GM21390 (cell line): ENCODE measurements around the gene PRX.
"Not testable (repeated sequence)": the region's sequence is repeated elsewhere in the genome, so short reads cannot be mapped to it uniquely, and the experiment has no call there.

Experiments
- ATAC-seq: cut with Tn5 transposase; IDR thresholded peaks from one replicate; pipeline ENCODE4 v1.9.1; 2021; ENCODE audit not compliant: unreplicated experiment

Gene PRX, protein sequence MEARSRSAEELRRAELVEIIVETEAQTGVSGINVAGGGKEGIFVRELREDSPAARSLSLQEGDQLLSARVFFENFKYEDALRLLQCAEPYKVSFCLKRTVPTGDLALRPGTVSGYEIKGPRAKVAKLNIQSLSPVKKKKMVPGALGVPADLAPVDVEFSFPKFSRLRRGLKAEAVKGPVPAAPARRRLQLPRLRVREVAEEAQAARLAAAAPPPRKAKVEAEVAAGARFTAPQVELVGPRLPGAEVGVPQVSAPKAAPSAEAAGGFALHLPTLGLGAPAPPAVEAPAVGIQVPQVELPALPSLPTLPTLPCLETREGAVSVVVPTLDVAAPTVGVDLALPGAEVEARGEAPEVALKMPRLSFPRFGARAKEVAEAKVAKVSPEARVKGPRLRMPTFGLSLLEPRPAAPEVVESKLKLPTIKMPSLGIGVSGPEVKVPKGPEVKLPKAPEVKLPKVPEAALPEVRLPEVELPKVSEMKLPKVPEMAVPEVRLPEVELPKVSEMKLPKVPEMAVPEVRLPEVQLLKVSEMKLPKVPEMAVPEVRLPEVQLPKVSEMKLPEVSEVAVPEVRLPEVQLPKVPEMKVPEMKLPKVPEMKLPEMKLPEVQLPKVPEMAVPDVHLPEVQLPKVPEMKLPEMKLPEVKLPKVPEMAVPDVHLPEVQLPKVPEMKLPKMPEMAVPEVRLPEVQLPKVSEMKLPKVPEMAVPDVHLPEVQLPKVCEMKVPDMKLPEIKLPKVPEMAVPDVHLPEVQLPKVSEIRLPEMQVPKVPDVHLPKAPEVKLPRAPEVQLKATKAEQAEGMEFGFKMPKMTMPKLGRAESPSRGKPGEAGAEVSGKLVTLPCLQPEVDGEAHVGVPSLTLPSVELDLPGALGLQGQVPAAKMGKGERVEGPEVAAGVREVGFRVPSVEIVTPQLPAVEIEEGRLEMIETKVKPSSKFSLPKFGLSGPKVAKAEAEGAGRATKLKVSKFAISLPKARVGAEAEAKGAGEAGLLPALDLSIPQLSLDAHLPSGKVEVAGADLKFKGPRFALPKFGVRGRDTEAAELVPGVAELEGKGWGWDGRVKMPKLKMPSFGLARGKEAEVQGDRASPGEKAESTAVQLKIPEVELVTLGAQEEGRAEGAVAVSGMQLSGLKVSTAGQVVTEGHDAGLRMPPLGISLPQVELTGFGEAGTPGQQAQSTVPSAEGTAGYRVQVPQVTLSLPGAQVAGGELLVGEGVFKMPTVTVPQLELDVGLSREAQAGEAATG (N-terminal part only)

DNA sequence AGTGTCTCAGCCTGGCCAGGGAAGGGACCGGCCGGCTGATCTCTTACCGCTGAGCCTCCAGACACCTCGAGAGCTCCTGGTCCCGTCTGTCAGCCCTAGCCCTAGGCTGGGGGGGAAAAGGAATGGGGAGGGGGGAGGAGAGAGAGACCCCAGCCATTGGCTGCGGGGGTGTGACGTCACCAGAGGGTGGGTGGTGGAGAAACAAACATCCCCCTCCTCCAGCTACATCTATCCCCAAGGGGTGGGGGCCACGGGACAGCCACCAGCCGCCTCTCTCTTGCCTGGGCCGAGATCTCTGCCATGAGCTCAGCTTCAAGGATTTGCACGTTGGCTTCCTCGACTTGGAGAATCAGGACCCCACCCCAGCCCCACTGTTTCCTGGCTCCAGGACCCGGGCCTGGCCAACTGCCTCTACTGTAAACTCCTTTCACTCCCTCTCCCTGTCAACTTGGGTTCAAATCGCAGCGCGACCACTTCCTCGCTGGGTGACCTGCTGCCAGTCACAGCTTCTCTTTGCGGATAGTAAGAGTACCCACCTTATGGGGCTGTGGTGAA lies at the start of gene PRX:
Gene PRX (minus strand): TSS at position 88 of the 555 bp plus-strand sequence. CDS start 5,446 bp downstream, outside the sequence.
- ATAC-seq, result no peak

DNA sequence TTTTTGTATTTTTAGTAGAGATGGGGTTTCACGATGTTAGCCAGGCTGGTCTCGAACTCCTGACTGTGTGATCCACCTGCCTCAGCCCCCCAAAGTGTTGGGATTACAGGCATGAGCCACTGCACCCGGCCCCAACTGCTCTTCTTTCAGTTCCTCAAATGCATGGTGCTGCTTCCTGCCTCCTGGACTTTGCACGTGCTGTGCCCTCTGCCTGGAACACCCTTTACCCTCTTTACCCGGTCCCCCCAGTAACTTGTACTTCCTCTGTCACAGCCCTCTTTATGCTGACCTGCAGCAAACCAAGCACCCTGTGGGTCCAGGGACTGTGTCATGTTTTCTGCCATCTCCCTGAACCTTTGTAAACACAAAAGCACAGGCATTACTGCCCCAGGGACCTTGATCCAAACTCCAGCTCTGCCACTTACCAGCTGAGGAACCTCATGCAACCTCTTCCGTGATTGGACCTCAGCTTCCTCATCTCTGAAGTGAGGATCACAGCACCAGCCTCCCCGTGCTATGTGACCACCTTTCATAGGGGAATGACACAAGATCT lies 48.6 kb upstream of the PRX start:
- no peak for ATAC-seq

DNA sequence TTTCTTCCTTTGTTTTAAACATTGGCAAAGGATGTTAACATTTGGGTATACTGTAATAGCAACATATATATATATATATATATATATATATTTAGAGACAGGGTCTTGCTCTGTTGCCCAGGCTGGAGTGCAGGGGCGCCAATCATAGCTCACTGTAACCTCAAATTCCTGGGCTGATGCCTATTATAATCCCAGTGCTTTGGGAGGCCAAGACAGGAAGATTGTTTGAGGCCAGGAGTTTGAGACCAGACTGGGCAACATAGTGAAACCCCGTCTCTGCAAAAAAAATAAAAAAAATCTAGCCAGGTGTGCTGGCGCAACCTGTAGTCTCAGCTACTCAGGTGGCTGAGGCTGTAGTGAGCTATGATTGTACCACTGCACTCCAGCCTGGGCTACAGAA lies 47.0 kb upstream of the PRX start:
- ATAC-seq, result no peak

DNA sequence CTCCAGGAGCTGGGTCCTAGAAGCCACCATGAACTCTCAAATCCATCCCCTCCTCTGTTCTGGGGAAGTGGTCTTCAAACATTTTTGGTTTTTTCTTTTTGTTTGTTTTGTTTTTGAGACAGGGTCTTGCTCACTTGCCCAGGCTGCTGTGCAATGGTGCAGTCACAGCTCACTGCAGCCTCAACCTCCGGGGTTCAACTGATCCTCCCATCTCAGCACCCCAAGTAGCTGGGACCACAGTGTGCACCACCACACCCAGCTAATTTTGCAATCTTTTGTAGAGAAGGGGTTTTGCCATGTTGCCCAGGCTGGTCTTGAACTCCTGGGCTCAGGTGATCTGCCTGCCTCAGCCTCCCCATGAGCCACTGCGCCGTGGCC lies 45.4 kb upstream of the PRX start:
- ATAC-seq, result no peak

DNA sequence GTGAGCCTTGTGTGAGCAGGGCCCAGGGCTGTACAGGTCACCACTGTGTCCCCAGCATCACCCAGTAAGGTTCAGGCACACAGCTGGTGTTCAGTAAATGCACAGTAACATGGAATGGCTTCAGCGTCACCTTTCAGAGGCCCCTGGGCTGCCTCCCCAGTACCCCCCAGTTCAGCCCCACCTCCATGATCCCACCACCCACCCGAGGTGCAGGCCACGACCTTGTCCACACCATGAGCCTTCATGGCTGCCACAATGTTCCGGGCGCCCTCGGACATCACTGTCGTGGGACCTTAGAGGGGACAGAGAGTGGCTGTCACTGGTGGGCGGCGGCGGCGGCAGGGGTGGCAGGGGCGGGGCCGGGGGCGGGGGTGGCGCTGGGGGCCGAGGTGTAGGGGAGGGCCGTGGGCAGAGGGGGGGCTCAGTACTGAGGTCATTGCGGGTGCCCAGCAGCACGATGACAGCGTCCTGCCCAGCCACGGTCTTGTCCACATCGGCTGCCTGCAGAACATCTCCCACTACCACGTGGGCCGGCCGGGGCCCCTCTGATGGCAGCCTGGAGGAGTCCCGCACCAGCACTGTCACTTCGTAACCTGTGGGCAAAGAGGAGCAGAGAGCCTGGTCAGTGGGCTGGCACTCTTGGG lies 44.9 kb upstream of the PRX start:
- ATAC-seq, result no peak

DNA sequence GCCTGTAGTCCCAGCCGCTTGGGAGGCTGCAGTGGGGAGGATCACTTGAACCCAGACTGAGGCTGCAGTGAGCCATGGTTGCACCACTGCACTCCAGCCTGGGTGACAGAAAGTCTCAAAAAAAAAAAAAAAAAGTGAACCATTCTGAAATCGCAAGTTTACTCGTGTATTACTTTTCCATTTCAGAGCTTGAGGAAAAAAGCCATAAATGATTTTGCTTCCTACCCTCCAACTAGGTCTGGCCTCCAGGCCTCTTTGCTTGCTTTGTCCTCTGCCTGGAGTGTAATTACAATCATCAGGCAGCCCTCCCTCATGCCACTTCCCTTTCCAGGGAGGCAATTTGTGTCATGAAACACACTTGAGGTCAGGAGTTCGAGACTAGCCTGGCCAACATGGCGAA lies 43.9 kb upstream of the PRX start:
- no peak for ATAC-seq

DNA sequence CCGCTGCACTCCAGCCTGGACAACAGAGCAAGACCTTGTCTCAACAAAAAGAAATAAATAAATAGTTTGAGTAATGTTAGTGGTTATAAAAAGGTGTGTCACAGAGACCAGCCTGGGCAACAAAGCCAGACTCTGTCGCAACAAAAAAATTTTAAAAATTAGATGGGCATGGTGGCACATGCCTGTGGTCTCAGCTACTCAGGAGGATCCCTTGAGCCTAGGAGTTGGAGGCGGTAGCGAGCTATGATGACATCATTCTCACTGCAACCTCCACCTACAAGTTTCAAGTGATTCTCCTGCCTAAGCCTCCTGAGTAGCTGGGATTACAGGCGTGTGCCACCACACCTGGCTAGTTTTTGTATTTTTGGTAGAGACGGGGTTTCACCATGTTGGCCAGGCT lies 40.8 kb upstream of the PRX start:
- not testable (repeated sequence) for ATAC-seq

DNA sequence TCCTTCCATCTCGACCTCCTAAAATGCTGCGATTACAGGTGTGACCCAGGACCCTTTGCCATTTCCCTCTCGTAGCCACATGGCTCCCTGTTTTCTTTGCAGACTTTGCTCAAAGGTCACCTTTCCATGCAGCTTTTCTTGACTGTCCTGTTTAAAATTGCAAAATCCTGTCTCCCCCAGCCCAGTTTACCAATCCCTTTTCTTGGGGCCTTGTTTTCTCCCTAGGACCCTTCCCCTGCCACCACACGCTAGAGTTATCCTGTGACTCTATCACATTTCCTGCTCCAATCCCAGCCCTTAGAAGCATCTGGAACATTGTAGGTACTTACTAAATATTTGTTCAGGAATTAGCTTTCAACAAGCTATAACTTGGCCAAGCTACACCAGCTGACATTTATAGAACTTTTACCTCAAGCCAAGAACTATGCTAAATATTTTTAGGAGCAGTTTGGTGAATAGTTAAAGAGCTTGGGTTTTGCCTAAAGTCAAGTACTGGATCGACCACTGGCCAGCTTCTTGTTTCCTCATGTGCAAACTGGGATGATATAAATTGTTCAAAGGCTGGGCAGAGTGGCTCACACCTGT lies 40.1 kb upstream of the PRX start:
- no peak for ATAC-seq

DNA sequence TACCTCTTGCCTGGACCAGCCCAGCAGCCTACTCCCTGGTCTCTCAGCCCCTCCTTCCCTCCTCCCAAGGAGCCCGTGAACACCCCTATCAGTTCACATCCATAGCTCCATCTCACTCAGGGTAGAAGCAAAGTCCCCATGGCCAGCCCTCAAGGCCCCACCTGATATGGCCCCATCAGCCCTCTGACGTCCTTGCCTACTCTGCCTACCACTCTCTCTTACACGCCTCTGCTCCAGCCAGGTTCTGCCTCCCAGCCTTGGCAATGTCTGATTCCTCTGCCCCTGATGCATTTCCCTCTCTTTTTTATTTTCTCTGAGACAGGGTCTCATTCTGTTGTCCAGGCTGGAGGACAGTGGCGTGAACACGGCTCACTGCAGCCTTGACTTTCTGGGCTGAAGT lies 38.8 kb upstream of the PRX start:
- ATAC-seq, result no peak

DNA sequence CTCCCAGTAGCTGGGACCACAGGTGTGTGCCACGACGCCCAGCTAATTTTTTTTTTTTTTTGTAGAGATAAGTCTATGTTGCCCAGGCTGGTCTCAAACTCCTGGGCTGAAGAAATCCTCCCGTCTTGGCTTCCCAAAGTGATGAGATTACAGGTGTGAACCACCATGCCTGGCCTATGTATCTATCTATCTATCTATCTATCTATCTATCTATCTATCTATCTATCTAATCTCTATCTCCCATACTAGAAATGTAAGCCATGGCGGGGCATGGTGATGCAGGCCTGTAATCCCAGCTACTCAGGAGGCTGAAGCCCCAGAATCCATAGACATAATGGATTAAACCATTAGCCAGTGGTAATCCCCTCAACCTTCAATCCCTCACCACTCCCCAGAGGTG lies 37.5 kb upstream of the PRX start:
- no peak for ATAC-seq

DNA sequence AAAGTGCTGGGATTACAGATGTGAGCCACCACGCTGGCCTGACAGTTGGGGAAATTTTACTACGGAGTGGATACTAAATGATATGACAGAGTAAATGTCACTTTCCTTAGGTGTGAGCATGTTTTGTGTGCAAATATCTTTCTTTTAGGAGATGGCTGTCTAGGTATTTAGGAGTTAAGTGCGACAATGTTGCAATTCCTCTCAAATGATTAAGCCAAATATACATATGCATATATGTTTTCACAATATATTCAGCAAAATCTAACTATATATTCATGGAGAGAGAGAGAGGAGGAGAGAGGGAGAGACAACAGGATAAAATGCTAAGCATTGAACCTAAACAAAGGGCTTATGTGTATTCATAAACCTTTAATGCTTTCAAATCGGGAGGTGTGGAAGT lies 36.3 kb upstream of the PRX start:
- no peak for ATAC-seq

DNA sequence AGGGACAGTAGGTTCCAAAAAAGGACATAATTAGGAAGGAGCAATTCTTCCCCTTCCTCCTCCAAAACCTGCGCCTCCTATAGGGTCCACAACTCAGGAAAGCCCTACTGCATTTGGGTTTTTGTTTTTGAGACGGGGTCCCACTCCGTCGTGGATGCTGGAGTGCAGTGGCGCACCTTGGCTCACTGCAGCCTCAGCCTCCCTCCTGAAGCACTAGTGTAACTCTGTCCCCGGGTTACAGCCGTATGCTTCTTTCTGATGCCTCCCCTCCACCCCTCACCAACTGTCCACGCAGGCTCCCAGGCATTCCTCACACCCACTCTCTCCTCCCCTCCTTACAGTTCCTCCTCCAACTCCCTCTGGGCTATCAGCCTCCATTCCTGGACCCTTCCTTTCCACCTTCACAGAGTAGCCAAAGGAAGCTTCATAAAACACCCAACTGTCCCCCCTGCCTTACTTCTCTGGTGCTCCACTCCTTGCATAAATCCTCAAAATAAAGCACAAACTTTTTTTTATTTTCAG lies 33.1 kb upstream of the PRX start:
- no peak for ATAC-seq

DNA sequence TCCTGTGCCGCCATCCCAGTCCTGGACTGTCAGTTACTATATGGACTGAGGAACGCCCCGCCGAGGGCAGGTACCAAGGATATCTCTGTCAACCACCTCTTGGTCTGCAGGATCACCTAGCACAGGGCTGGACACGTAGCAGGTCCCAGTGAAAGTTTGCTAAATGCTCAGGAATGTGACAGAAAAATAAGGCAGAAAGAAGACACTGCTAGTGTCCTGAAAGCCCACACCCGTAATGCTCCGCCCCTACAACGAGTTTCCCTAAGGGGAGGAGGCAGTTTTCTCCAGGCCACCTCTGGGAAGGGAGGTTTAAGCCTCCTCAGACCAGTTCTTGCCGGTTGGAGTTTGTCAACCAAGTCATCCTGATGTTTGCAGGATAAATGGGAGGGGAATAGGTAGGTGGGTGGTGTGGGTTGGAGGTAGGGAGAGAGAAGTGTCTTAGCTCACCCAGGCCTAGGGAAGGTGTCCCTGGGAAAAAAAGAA lies 32.6 kb upstream of the PRX start:
- ATAC-seq, result no peak

DNA sequence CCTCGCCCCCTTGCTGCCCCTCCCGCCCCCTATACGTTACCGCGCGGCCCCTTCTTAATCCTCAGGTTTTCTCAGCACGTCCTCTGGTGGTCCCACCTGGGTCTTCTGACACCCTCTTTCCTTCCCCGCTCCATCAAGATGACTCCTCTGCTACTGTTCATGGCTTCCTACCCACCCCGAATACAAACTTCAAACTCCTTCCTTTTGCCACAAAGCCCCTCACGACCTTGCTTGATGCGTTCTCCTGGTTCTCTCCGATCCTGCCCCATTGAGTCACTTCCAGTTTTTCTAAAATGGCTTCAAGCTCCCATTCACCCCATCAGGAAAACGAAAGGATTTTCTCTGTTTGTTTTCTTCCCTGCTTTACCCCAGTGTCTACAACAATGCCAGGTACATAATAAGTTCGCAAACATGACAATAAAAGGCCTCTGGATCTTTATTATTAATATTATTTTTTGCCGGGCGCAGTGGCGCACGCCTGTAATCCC lies 31.7 kb upstream of the PRX start:
- no peak for ATAC-seq

DNA sequence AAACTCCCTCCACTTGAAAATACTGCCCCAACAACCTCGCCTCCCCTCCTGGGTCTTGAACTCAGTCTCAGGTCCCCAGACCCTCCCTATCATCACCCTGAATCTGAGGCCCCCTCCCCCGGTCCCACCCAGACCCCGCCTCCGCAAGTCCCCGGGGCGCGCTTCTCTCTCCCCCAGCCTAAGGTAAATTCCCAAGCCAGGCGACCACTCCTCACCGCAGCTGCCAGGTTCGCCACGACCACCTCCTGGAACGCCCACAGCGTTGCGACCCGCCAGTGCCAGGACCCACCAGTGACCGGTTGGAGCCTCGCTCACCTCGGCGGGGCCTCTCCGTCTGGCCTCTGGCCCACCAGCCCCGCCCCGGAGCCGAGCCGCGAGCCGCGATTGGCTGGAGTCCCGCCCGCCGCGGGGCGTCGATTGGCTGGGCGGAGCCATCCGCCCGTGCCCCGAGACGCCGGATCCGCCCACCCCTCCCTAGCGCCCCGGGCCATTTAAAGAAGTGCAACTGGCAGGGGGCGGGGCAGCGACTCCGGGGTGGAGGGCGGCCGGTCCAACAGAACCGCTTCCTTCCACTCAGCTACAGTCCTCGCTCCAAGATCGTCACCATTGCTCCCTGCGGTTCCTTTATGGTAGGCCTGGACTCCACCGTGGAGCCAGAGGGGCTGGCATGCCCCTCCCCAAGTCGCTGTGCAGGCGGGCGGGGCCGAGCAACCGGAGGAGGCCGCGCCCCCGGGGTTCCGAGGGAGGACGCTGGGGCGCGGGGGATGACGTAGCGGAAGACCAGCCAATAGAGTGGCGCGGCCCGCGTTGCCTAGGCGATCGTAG lies 31.0 kb upstream of the PRX start, which contains the start of gene SERTAD3:
Gene SERTAD3 (minus strand): TSS at position 336 of the 825 bp plus-strand sequence. CDS start 2,255 bp downstream, outside the sequence.
- peak; percentile 66 for ATAC-seq

DNA sequence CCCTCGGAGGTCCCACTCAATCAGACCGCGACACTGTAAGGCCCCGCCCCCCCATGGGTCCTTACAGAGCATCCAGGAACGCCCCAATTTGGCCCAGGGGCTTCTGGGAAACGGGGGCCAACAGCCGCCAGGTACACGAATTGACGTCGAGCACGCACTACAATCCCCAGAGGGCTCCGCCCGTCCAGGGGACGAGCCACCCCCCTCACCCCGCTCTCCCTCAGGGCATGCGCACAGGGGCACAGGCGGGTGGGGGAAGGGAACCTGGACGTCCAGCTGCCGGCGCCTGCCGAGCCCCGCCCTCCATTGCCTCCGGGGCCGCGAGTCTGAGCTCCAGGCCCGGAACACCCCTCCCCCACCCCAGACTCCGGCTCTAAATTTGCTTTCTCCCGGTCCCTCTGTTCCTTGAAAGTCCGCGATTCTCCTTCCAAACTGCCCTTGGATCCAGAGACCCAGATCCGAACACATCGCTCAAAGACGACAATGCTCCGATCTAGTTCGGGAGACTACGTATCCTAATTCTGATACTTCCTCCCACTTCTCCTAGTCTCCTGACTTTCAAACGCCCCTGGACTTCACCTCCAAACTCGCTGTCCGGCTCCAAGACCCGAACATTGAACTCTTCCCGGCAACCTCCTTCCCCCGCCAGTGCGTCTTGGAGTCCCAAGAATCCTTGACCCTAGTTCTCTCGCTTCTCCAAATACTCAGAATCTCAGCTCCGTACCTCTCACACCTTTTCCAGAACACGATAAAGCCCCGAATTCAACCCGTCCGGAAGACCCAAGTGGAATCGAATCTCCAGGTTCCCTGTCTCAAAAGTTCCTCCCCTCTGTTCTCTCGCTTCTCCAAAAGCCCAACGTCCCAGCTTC lies 30.2 kb upstream of the PRX start:
- ATAC-seq, result peak; percentile 59

DNA sequence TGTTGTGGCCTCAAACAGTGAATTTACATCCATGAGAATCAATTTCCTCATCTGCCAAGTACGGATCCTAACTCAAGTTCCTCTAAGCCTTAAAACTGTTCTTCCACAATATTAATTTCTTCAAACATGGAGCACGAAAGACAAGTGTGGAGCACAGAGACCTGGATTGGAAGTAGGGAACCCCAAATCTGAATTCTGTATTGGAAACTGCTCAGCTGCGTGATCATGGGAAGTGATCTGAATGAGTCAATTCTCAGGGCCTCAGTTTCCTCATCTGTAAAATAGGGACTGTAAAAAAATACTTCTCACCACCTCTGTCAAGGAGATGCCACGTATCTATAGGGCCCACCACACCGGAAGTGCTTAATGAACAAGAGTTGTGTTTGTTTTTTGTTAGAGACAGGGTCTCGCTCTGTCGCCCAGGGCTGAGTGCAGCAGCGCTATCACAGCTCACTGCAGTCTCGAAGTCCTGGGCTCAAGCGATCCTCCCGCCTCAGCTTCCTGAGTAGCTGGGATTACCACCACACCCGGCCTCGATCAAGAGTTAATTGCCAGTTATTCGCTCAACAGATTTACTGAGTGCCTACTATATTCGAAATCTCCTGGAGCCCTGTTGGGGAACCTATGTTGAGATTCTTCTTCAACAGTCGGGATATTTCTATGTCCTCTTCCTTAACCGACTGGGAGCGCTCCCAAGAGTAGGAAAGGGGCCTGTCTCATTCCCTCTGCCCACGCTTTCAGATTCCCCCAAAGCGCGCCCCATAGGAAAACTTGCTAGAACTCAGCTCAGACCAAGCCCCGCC lies 29.4 kb upstream of the PRX start:
- ATAC-seq, result no peak
